ENCODE data around the gene RPEL1. TPM values are rescaled to one million over a fixed set of nuclear protein-coding genes. Genes with fewer than 3 reads are reported as not detected.

RPEL1 gene
- total RNA-seq, 1 experiment from 2014 or later = not detected

- Histone ChIP-seq H3K27me3 (ENCODE audit: control insufficient read depth, insufficient read depth, low read length) (peaks cover 36% of the 10 kb centered on the region), H3K4me3 (ENCODE audit: insufficient read depth, low read depth, low read length) (no peak overlapping the region), H3K36me3 (replicated peaks; ENCODE audit: control insufficient read depth, insufficient read depth, low read length) (no peaks in the 10 kb centered on the region)
- DNase-seq = no peak
Measured at GRCh38 chr10:103280506-103280905, 34.8 kb downstream of the RPEL1 start.

DNA sequence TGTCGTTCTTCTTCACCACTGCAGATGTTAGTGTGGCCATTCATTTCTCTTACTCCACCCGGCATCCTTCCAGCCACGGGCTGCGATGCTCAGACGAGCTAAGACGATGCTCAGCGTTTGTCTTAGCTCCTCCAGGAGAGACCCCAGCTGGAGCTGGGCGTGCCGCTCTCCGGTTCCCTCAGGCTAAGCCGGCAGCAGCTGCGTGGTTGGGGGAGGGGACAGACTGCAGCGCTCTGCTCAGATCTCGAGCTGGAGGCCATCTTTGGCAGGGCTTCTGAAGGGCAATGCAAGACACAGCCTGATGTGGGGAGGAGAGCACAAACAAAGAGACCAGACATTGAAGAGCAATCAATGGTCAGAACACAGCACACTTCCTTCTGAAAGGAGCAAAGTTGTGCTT, 36.1 kb downstream of the RPEL1 start:
- no peaks in the 10 kb centered on the region for H3K36me3 ChIP-seq (replicated peaks; ENCODE audit: control insufficient read depth, insufficient read depth, low read length)
- peaks cover 23% of the 10 kb centered on the region for H3K27me3 ChIP-seq (ENCODE audit: control insufficient read depth, insufficient read depth, low read length)
- DNase-seq = peak; percentile 84
- peak overlapping the region; percentile 11; the same call in 1 of the 2 replicates for H3K4me3 ChIP-seq (ENCODE audit: insufficient read depth, low read depth, low read length)

- Histone ChIP-seq H3K4me3 (ENCODE audit: insufficient read depth, low read depth, low read length) (no peak overlapping the region), H3K36me3 (replicated peaks; ENCODE audit: control insufficient read depth, insufficient read depth, low read length) (no peaks in the 10 kb centered on the region), H3K27me3 (ENCODE audit: control insufficient read depth, insufficient read depth, low read length) (peaks cover 12% of the 10 kb centered on the region)
- DNase-seq = no peak
Measured at GRCh38 chr10:103282961-103283360, 37.3 kb downstream of the RPEL1 start.

DNA sequence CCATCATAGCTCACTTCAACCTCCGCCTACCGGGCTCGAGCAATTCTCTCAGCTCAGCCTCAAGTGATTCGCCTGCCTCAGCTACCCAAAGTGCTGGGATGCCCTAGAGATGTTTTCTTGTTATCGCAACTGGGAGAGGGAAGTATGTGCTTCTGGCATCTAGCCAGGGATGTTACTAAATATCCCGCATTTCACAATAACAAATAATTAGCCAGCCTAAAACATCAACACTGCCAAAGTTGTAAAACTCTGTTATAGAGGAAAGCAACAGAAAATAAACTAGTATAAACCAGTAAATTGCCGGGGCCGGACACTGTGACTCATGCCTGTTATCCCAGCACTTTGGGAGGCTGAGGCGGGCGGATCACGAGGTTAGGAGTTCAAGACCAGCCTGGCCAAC, 38.5 kb downstream of the RPEL1 start:
- no peak for DNase-seq
- Histone ChIP-seq H3K36me3 (replicated peaks; ENCODE audit: control insufficient read depth, insufficient read depth, low read length) (no peaks in the 10 kb centered on the region; the same call in 1 of the 2 replicates), H3K27me3 (ENCODE audit: control insufficient read depth, insufficient read depth, low read length) (peaks cover 1% of the 10 kb centered on the region; the same call in 1 of the 2 replicates), H3K4me3 (ENCODE audit: insufficient read depth, low read depth, low read length) (no peak overlapping the region)

DNA sequence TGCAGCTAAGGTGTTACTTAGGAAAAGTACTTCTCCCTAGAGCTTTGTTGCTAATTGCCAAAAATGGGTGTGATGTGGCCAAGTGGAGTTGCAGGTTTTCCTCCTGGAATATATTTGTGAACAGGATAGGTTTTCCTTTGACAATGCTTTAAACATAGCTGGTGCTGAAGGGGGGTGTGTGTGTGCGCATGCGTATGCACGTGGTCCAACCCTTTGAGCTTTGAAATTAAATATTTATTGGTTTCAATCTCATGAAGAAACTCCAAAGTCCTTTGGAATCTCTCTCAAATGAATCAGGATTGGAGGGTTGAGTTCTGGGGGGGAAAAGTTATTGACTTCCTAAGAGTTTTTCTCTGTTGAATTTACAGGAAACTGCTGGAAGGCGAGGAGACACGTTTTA, 42.3 kb downstream of the RPEL1 start:
- no peak for DNase-seq
- H3K4me3 ChIP-seq (ENCODE audit: insufficient read depth, low read depth, low read length) = no peak overlapping the region
- no peaks in the 10 kb centered on the region for H3K27me3 ChIP-seq (ENCODE audit: control insufficient read depth, insufficient read depth, low read length)
- H3K36me3 ChIP-seq (replicated peaks; ENCODE audit: control insufficient read depth, insufficient read depth, low read length) = no peaks in the 10 kb centered on the region; the same call in 1 of the 2 replicates

- Histone ChIP-seq H3K4me3 (ENCODE audit: insufficient read depth, low read depth, low read length) (no peak overlapping the region), H3K27me3 (ENCODE audit: control insufficient read depth, insufficient read depth, low read length) (no peaks in the 10 kb centered on the region), H3K36me3 (replicated peaks; ENCODE audit: control insufficient read depth, insufficient read depth, low read length) (no peaks in the 10 kb centered on the region; the same call in 1 of the 2 replicates)
- DNase-seq = no peak
Measured at GRCh38 chr10:103291588-103291987, 45.9 kb downstream of the RPEL1 start.

DNA sequence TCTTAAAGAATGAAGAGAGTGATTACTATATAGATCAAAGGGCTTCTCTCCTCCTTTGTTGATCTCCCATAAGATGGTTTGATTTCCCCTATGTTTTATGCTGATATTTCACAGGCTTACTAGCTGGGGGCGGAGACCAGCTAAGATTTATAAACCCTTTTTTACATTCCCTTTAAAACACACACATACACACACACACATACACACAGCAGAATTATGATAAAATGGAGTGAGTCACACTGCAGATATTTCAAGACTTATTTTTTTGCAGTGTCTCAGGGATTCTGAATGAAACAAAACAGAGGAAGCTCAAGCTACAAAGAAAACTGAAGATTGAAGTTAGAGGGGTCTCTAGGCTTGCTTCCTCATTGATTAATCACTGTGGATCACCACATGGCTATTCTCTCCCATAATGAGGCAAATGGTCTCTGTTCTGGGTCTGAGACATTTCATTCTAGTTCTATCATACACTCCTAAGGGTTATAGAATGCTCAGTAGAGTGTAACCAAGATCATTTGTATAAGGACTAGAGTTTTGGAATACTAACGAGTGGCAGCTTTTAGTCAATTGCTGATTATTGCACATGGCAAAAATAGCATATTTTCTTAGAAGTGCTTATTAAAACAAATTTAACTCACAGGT, 49.8 kb downstream of the RPEL1 start:
- no peaks in the 10 kb centered on the region for H3K36me3 ChIP-seq (replicated peaks; ENCODE audit: control insufficient read depth, insufficient read depth, low read length)
- no peak for DNase-seq
- H3K4me3 ChIP-seq (ENCODE audit: insufficient read depth, low read depth, low read length) = no peak overlapping the region
- no peaks in the 10 kb centered on the region for H3K27me3 ChIP-seq (ENCODE audit: control insufficient read depth, insufficient read depth, low read length)

Other genes starting within 250 kb of the RPEL1 start
- 40.4 and 44.6 TPM in 2 replicates for gene NT5C2, start 52.6 kb upstream of the RPEL1 start, total RNA-seq (2014; rRNA removed; shearing (Covaris generic))
- gene INA, start 31.3 kb downstream of the RPEL1 start, total RNA-seq (2014; rRNA removed; shearing (Covaris generic)) = 25.0 and 29.5 TPM in 2 replicates
- gene PCGF6, start 105.3 kb downstream of the RPEL1 start, total RNA-seq (2014; rRNA removed; shearing (Covaris generic)) = 20.2 and 22.4 TPM in 2 replicates
- 26.0 and 29.8 TPM in 2 replicates for gene TAF5, start 122.1 kb downstream of the RPEL1 start, total RNA-seq (2014; rRNA removed; shearing (Covaris generic))
- gene ATP5MK, start 150.6 kb downstream of the RPEL1 start, total RNA-seq (2014; rRNA removed; shearing (Covaris generic)) = 322 and 339 TPM in 2 replicates
- gene PDCD11, start 150.7 kb downstream of the RPEL1 start, total RNA-seq (2014; rRNA removed; shearing (Covaris generic)) = 55.7 and 56.2 TPM in 2 replicates
- gene CALHM2, start 206.5 kb downstream of the RPEL1 start, total RNA-seq (2014; rRNA removed; shearing (Covaris generic)) = 2.4 and 3.4 TPM in 2 replicates
- 0.07 TPM in 1 of 2 replicates, not detected in the other for gene CALHM1, start 213.0 kb downstream of the RPEL1 start, total RNA-seq (2014; rRNA removed; shearing (Covaris generic))
- gene CALHM3, start 233.4 kb downstream of the RPEL1 start, total RNA-seq (2014; rRNA removed; shearing (Covaris generic)) = 0.10 and 0.15 TPM in 2 replicates
- 7.9 and 16.5 TPM in 2 replicates for gene NEURL1, start 247.8 kb downstream of the RPEL1 start, total RNA-seq (2014; rRNA removed; shearing (Covaris generic))

Data from H7 (cell line).